SK-N-SH (cell line): ENCODE measurements around the gene OLFM1.

ENCODE experiments used
- CTCF ChIP-seq: fragments of 200-600 bp; sonication (generic); IDR thresholded peaks from 2 replicates; pipeline ENCODE4 v1.6.1; 2017; ENCODE audit warnings: antibody characterized with exemption, mild to moderate bottlenecking, moderate library complexity
- FOXJ3 ChIP-seq: sonication (generic); formaldehyde crosslinking; IDR thresholded peaks from 2 replicates; pipeline ENCODE4 v1.5.1; 2020; ENCODE audit warnings: mild to moderate bottlenecking, missing genetic modification reagents
- REST ChIP-seq: IDR thresholded peaks from 2 replicates; pipeline ENCODE4 v1.6.1; 2012; ENCODE audit warnings: mild to moderate bottlenecking, low read depth, low read length, moderate library complexity
- USF2 ChIP-seq: fragments of 150-350 bp; IDR thresholded peaks from 2 replicates; pipeline ENCODE4 v1.6.1; 2017; ENCODE audit warnings: antibody characterized with exemption, low read length, low read depth, borderline replicate concordance

- TF ChIP-seq CTCF = no peak
- no peak for TF ChIP-seq REST
- TF ChIP-seq FOXJ3 (CRISPR knock-in tag) = no peak
- no peak for TF ChIP-seq USF2
Measured at GRCh38 chr9:135082536-135082935, 4.9 kb upstream of the OLFM1 start.
